HL-60/S4 treated with retinoic acid at 250 ng/mL for 4 days and 3 days (cell line): ENCODE data around the gene ZBTB20.

Source experiments
- in situ Hi-C: fragments of 300-500 bp; cut with MboI; formaldehyde crosslinking; loops from 2 replicates; pipeline ENCODE4 v1.7.0; 2022; ENCODE audit warnings: low sequenced_read_pairs

The ZBTB20 gene

DNA sequence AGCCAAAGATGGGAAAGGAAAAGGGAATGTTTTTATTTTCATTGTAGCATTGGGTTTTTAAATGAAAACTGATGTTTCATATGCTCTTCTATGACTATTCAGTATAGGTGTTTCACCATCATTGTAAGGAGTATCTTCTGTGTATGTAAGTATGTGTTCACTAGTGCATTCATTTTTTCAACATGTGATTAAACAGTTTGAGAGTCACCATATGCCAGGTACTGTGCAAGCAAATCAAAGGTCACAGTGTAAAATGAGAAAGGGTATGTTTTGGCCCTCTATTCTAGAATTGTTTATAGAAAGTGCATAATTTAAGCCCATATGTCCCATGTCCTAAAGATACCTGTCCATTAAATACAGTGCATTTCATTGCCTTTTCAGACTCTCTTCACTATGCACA, 207.2 kb downstream of the ZBTB20 start:
- in situ Hi-C loops, result no loop called here

- in situ Hi-C loops, result no loop called here
These were observed 213.7 kb downstream of the ZBTB20 start for GRCh38 chr3:114933407-114933806.

GRCh38 chr3:114929971-114930732, 216.9 kb downstream of the ZBTB20 start:
- in situ Hi-C loops, result no loop called here

- in situ Hi-C loops, result no loop called here
These were observed 218.0 kb downstream of the ZBTB20 start for GRCh38 chr3:114928989-114929640.

DNA sequence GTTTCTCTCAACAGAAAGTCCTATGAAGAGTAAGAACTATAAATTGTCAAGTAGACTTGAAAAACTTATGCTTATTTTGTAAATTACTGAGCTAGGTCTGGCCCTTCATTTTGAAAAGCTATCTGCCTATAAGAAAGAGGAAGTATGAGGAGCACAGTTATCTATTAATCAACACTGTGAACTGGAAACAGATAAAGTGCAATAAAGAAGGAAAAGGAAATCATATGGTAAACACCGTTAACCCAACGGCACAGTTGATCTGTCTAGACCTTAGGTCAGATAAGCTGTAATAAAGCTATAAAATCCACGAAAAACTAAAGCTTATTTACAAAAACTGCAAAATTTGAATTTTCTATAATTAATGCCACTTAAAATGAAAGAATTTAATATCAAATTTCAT, 242.5 kb downstream of the ZBTB20 start:
- in situ Hi-C loops, result no loop called here

GRCh38 chr3:114903213-114903612, 243.9 kb downstream of the ZBTB20 start:
- in situ Hi-C loops, result no loop called here

DNA sequence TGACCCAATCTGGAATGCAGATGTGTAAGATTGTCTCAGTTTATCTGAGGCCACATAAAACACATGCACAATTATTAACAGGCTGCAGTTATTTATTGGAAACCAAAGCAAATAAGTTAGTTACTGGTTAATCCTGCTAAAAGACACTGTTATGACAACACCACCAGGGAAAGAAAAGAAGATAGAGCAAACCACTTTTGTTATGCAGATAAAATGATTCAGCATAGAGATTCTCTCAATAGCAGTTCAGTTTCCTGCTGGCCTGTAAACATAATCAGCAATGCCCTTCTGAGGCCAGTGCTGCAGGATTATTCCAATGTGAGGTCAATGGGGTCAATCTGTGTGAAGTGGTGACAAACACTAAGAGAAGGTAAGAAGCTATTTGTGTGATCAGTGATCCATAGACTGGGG, 244.4 kb downstream of the ZBTB20 start:
- in situ Hi-C loops, result no loop called here

- in situ Hi-C loops, result no loop called here
These were observed 246.2 kb downstream of the ZBTB20 start for GRCh38 chr3:114900908-114901307.

- in situ Hi-C loops, result no loop called here
These were observed 247.7 kb downstream of the ZBTB20 start for GRCh38 chr3:114899186-114899931.

GRCh38 chr3:114896978-114897377, 250.1 kb downstream of the ZBTB20 start:
- in situ Hi-C loops, result no loop called here

DNA sequence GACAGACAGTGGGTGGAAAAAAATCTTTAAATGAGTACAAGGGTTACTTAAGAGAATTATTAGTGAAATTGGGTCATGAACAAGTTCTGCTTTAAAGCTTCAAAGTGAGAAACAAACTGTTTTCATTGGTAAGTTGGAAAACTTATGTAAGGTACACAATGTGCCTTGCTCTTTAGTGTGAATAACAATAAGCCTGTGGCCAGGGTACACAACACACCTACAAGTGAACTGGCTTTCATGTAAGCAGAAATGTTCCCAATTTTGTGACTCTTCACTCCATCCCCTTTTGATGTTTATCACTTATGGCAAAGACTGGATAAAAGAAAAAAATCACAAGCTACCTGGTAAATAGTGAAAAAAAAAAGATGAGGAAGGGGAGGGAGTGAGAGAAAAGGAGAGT, 253.7 kb downstream of the ZBTB20 start:
- in situ Hi-C loops, result no loop called here

DNA sequence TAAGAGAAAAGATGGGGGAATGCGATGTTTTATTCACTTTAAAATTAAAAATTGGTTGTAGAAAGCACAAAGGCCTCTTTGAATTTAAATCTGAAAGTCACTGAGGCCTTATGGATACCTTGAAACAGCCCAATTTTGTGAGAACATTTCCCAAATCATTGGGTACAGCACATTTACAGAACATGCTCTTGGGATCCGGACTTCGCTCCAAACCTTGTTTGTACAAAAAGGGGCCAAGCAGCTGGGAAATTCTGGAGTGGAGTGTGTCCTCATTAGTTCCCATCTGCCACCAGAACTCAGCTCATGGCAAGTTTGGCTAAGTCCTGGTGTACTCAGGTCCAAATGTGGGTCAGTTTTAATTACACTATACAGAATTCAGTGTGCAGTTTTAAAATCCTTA, 254.2 kb downstream of the ZBTB20 start:
- in situ Hi-C loops, result no loop called here

GRCh38 chr3:114892131-114892879, 254.8 kb downstream of the ZBTB20 start:
- in situ Hi-C loops, result no loop called here

GRCh38 chr3:114887806-114888205, 259.3 kb downstream of the ZBTB20 start:
- in situ Hi-C loops, result no loop called here

DNA sequence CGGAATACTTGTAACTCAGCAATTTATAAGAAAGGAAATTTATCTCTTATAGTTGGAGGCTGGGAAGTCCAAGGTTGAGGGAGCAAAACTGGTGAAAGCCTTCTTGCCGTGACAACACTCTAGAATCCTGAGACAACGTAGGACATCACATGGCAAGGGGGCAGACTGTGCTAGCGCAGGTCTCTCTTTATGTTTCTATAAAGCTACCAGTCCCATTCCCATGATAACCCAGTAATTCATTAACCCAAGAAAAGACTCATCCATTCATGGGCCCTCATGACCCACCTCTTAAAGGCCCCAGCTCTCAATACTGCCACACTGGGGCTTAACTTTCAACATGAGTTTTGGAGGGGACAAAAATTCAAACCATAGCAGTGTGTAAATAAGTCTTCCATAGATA, 260.2 kb downstream of the ZBTB20 start:
- in situ Hi-C loops, result no loop called here

DNA sequence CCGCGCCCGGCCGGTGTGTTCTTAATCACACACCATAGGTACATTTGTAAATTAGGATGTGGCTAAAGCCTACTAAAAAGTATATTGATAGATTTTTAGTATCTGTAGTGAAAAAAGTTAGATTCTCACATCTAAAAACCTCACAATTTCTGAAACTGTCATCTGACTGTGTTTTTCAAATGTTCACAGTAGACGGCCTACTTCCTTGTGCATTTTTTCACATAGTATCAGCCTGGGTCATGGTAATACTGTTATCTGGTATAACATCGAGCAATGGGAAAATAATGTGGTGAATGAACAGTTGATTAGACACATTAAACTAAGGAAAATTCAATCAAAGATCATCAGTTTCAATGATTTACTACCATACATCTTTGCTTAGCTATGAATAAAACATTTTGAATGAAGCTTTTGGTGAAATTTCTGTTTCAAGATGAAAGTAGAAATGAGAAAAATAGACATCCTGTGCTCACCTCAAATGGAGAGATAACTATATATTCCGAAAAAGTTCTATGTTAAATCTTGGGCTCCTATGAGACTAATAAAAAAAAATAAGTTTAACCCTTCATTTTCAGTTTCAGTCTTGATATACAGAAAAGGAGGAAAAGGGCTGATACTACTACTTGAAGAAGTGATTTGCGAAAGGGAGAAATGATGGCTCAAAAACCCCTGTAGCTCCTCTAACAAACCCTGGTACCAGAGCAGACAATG, 262.7 kb downstream of the ZBTB20 start:
- in situ Hi-C loops, result no loop called here

GRCh38 chr3:114880078-114880477, 267.0 kb downstream of the ZBTB20 start:
- in situ Hi-C loops, result no loop called here

DNA sequence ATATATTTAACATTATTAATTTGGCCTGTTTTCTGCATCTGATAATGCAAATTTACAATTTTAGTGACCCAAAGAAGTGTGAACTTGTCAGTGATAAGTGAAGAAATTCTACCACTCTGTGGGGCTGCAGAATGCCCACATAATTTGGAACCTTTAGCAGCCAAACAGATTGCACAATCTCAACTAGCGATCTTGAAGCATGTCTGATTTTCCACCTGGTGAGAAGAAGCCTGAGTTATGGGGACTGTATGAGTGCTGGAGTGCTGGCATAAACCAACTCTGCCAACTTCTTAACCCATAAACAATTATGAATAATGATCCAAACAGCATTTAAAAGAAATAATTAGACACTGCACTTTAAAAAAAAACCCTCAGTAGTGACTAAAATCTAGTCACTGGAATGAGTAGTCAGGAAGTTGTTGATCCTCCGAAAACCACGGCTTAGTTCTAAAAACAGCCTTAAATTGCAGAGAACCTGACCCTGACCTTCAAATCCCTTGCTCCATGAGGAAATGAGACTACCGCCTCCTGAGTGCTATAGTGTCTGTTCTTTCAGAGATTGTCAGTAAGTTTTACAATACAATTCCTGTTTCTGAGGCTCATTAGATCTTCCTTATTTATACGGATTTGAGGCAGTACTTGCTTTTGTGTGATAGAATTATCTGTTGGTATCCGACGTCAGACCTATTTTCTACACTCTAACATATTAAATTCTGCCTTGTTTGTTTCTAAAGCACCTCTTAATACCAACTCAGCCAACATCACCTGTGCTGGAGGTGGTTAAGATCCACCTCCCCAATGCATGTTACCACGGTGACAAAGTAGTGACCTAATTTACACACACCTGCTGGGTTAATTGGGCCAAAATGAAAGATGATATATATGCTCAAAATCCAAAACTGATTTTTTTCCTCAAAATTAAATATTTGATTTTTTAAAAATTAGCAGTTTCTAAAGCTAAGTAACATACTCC, 267.7 kb downstream of the ZBTB20 start:
- in situ Hi-C loops, result no loop called here

GRCh38 chr3:114878114-114878839, 268.8 kb downstream of the ZBTB20 start:
- in situ Hi-C loops, result no loop called here
